NB4 (cell line): ENCODE measurements around the gene PHGDH.

Experiments
- CTCF ChIP-seq: IDR thresholded peaks from one replicate; pipeline ENCODE4 v1.5.1; 2012; ENCODE audit warnings: low read depth, low read length
- POLR2A ChIP-seq: IDR thresholded peaks from 2 replicates; pipeline ENCODE4 v1.6.1; 2011; ENCODE audit warnings: mild to moderate bottlenecking; ENCODE audit not compliant: insufficient read length; ENCODE audit errors: extremely low read depth

DNA sequence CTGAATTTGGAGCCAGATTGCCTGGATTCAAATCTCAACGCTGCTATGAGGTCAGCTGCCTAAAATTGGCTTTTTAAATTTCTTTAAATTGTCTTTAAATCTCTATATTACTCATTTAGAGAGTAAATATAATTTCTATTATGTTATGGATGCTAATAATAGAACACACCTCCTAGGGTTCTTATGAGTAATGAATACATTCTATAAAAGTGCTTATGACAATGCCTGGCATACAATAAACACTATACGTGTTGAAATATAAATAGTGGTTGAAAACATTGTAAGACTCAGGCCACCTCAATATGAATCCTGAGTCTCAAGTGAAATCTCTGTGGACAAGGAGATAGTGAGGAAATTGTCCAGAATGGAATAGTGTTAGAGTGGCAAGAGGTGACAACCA is 31.0 kb upstream of the PHGDH start:
- TF ChIP-seq POLR2A (no peak), CTCF (no peak)
